Body of pancreas (tissue), 4 donors: ENCODE results near the gene CCSER1. TPM values are rescaled to one million over a fixed set of nuclear protein-coding genes. Genes with fewer than 3 reads are reported as not detected.

Source experiments
- ATAC-seq: fragments of 150-250 bp; one replicate; pipeline ENCODE4 v1.9.1; 2016
- DNase-seq, 4 donors: peaks; one replicate each; pipeline ENCODE4 v3.0.0-alpha.2; 2019
- H3K27ac ChIP-seq, 4 donors: fragments of 200-600 bp; sonication (generic); 1 replicate in 3 of 4; 2 replicates in 1 of 4; pipeline versions ENCODE4 v1.5.1 to v1.6.1; 2016 to 2019; ENCODE audit warnings: mild to moderate bottlenecking in 1 of 4, mixed read lengths in 1 of 4, moderate library complexity in 1 of 4
- H3K27me3 ChIP-seq, 2 donors: fragments of 200-600 bp; sonication (generic); one replicate each; pipeline ENCODE4 v1.6.0; 2016; ENCODE audit warnings: mild to moderate bottlenecking in 1 of 2
- H3K36me3 ChIP-seq, 2 donors: fragments of 200-600 bp; sonication (generic); replicated peaks in 1 of 2; 2 replicates each; pipeline ENCODE4 v1.5.1; 2016; ENCODE audit warnings: low read depth in 2 of 2; ENCODE audit not compliant: insufficient read depth in 1 of 2
- H3K4me1 ChIP-seq: fragments of 200-600 bp; sonication (generic); one replicate; pipeline ENCODE4 v1.6.0; 2016
- H3K4me3 ChIP-seq, 2 donors: fragments of 200-600 bp; sonication (generic); 1 replicate in 1 of 2; 2 replicates in 1 of 2; pipeline ENCODE4 v1.5.1; 2016 to 2019
- H3K9me3 ChIP-seq, 3 donors: fragments of 200-600 bp; sonication (generic); 1 replicate in 2 of 3; 2 replicates in 1 of 3; pipeline ENCODE4 v1.5.1; 2016
- CTCF ChIP-seq, 7 experiments: fragments of 450-650 bp in 4 of 7; fragments of 200-600 bp in 3 of 7; sonication (generic) in 3 of 7; IDR thresholded peaks; one replicate each; pipeline ENCODE4 v1.5.1; 2016 to 2019; ENCODE audit warnings: antibody characterized with exemption in 7 of 7
- POLR2A ChIP-seq, 3 donors: fragments of 450-650 bp; IDR thresholded peaks; one replicate each; pipeline ENCODE4 v1.6.1; 2016; ENCODE audit warnings: antibody characterized with exemption in 3 of 3, mild to moderate bottlenecking in 2 of 3
- WGBS, 2 donors: methylation state at CpG; one replicate each; pipeline ENCODE4 v1.1.5; 2017; 5-methylcytosine and 5-hydroxymethylcytosine counted together
- intact Hi-C: fragments of 100-400 bp; cut with DNase I; formaldehyde crosslinking; loops from one replicate; pipeline ENCODE4 v1.15.1; 2023
- total RNA-seq, 2 donors: library from RNA; depleted of rRNA; stranded (reverse); fragments of >200 nt; gene quantifications; one replicate each; pipeline ENCODE4 v1.1.0, GENCODE V29; 2016

The CCSER1 gene
- total RNA-seq, 2 donors from 2014 or later: 13.2 to 14.5 TPM

- no peak for DNase-seq
- WGBS, 2 donors: 76 to 81% methylated on average over 2 of the region's 2 CpGs
- TF ChIP-seq POLR2A (IDR thresholded peaks at IDR 0.05): no peak
Observed at GRCh38 chr4:90584051-90584450, 456.9 kb downstream of the CCSER1 start.

GRCh38 chr4:90585961-90586360, 458.8 kb downstream of the CCSER1 start:
- TF ChIP-seq CTCF (IDR thresholded peaks at IDR 0.05) (no peak), POLR2A (IDR thresholded peaks at IDR 0.05) (no peak)
- no peak overlapping the region for H3K27ac ChIP-seq
- DNase-seq (no peak), ATAC-seq (no peak)
- no peaks in the 10 kb centered on the region for H3K27me3 ChIP-seq
- intact Hi-C loops: no loop called here
- no peaks in the 10 kb centered on the region for H3K4me1 ChIP-seq
- H3K4me3 ChIP-seq: no peak overlapping the region
- no peaks in the 10 kb centered on the region for H3K9me3 ChIP-seq
- 86 to 100% methylated on average over 8 of the region's 8 CpGs for WGBS, 2 donors
- no peaks in the 10 kb centered on the region for H3K36me3 ChIP-seq

More at GRCh38 chr4:90584051-90584450, 456.9 kb downstream of the CCSER1 start:
- H3K9me3 ChIP-seq: no peaks in the 10 kb centered on the region
- intact Hi-C loops: no loop called here
- H3K27ac ChIP-seq: no peak overlapping the region
- H3K4me3 ChIP-seq: no peak overlapping the region
- no peaks in the 10 kb centered on the region for H3K36me3 ChIP-seq
- no peaks in the 10 kb centered on the region for H3K27me3 ChIP-seq
- ATAC-seq: no peak
- H3K4me1 ChIP-seq: no peaks in the 10 kb centered on the region

GRCh38 chr4:90586799-90587198, 459.6 kb downstream of the CCSER1 start:
- Histone ChIP-seq H3K4me1 (no peaks in the 10 kb centered on the region), H3K4me3 (no peak overlapping the region), H3K27ac (no peak overlapping the region), H3K27me3 (no peaks in the 10 kb centered on the region), H3K36me3 (no peaks in the 10 kb centered on the region), H3K9me3 (no peaks in the 10 kb centered on the region)
- ATAC-seq (no peak), DNase-seq (no peak)
- no peak for TF ChIP-seq CTCF (IDR thresholded peaks at IDR 0.05)
- TF ChIP-seq POLR2A (IDR thresholded peaks at IDR 0.05): no peak
- intact Hi-C loops: no loop called here
- WGBS, 2 donors: 93 to 96% methylated on average over 6 of the region's 6 CpGs

- no peak for ATAC-seq
- Histone ChIP-seq H3K4me3 (no peak overlapping the region), H3K36me3 (no peaks in the 10 kb centered on the region), H3K27ac (no peak overlapping the region), H3K27me3 (no peaks in the 10 kb centered on the region), H3K4me1 (no peaks in the 10 kb centered on the region), H3K9me3 (no peaks in the 10 kb centered on the region)
- TF ChIP-seq POLR2A (IDR thresholded peaks at IDR 0.05) (no peak), CTCF (IDR thresholded peaks at IDR 0.05) (no peak)
- intact Hi-C loops: no loop called here
- WGBS, 2 donors: 65 to 66% methylated on average over 4 of the region's 4 CpGs
- DNase-seq: no peak
Observed at GRCh38 chr4:90597927-90598326, 470.7 kb downstream of the CCSER1 start.

GRCh38 chr4:90598741-90599140, 471.5 kb downstream of the CCSER1 start:
- intact Hi-C loops: no loop called here
- Histone ChIP-seq H3K4me3 (no peak overlapping the region), H3K4me1 (no peaks in the 10 kb centered on the region), H3K27me3 (no peaks in the 10 kb centered on the region), H3K9me3 (no peaks in the 10 kb centered on the region), H3K36me3 (no peaks in the 10 kb centered on the region), H3K27ac (no peak overlapping the region)
- WGBS, 2 donors: 49 to 77% methylated on average over 2 of the region's 2 CpGs
- DNase-seq (no peak), ATAC-seq (no peak)
- TF ChIP-seq POLR2A (IDR thresholded peaks at IDR 0.05) (no peak), CTCF (IDR thresholded peaks at IDR 0.05) (no peak)
